GM19328 (cell line): ENCODE results near the gene ABCB6.
A peak's percentile ranks its signal among the peaks of the same experiment; 100 is the strongest.

Source experiments
- ATAC-seq: cut with Tn5 transposase; IDR thresholded peaks from one replicate; pipeline ENCODE4 v1.9.1; 2021; ENCODE audit warnings: mild to moderate bottlenecking, moderate library complexity; ENCODE audit not compliant: unreplicated experiment

ABCB6 gene

DNA sequence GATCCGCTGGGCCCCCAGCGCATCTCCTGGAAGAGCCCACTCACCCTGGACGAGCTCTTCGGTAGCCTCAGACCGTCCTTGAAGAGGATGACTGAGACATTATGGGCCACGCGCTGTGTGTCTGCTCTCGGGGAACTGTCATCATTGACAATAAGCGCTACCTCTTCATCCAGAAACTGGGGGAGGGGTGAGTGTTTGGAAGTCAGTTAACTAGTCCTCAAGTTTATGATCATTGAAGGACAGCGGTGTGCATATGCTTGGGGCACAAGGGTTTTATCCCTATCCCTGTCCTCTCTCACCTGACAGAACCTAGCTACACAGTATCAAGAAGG lies 27.1 kb upstream of the ABCB6 start:
- peak; percentile 1 for ATAC-seq

GRCh38 chr2:219245148-219245898 lies 26.6 kb upstream of the ABCB6 start, which contains the start of the genes GLB1L and STK16:
Gene GLB1L, minus strand, starts transcription at chr2:219245444. Its CDS starts 1,871 bp downstream, at chr2:219243573.
Gene STK16, plus strand, starts transcription at chr2:219245479. Its CDS starts 521 bp downstream, at chr2:219246000.
- ATAC-seq: peak; percentile 76

- no peak for ATAC-seq
These were observed 26.0 kb upstream of the ABCB6 start for GRCh38 chr2:219244789-219245147.

- no peak for ATAC-seq
These were observed 24.6 kb upstream of the ABCB6 start for GRCh38 chr2:219243291-219243761.

DNA sequence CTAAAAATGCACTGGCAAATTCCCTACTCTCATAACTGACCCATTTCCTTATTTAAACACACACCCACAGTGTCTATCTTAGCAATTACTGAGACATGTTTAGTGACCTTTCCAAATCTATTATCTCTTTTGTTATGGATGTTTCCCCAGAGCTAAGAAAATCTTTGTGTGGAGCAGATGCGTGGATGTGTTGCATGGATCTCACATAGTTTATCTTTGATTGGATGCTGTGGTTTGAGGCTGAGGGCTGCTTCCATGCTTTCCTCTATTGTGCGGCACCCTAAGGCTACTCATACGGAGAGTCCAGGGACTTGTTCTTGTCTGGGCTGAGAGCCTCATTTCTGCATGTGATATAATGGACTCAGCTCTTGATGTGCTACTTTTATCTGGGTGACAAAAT lies 15.6 kb upstream of the ABCB6 start:
- no peak for ATAC-seq

- no peak for ATAC-seq
These were observed 11.3 kb upstream of the ABCB6 start for GRCh38 chr2:219230059-219230540.

DNA sequence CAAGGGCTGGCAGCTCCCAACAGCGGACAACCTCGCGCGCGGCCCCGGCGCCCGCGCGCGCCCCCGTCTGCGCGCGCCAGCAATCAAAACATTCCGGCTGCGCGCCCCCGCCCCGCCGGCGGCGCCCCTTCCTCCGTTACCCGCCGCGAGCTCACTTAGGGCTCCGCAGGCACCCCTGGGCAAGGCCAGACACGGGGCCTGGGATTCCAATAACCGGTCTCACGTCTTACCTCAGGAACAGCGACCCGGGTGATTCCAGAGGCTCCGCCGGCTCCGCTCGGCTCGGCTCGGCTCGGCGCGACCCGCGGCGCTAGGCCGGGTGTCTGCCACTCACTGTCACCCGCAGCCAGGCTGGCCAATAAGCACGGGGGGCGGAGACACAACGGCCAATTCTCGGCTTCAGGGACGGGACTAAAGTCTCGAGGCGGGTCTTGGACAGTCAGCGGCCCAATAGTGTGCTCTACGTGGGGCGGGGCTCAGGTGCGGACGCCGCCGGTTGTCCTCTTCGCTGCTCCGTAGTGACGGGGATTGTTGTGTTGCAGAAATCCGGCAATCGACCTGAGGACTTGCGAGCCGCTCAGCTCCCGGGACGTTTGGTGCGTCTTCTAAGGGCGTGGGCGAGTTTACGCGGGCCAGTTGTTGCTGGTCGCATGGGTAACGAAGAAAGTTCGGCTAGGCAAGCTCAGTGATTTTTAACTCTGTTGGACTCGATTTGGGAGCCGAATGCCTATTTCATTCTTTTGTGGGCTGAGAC lies 10.7 kb upstream of the ABCB6 start, which contains the start of the genes ANKZF1 and ATG9A:
Gene ANKZF1 (plus strand): TSS at position 502 of the 754 bp plus-strand sequence. CDS start 452 bp downstream, outside the sequence.
Gene ATG9A (minus strand): TSS at position 332 of the 754 bp plus-strand sequence. CDS start 1,612 bp downstream, outside the sequence.
- peak; percentile 98 for ATAC-seq

DNA sequence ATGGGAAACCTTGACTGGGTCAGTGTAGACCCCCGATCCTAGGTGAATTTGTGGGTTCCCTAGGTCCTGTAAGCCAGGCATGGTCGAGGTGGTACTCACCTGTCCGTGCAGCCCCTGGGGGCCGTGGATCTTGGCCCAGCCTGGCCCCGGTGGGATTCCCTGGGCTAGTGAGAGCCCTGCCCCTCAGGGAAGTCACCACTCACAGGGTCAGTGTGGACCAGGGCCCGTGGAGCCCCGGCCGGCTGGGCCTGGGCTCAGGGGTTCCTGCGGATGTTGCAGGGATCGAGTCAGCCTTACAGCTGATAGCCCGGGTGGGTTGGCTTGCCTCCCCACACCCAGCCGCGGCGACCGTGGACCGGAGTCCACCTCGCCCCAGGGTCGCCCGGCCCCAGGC lies 10.2 kb upstream of the ABCB6 start:
- ATAC-seq: peak; percentile 6

DNA sequence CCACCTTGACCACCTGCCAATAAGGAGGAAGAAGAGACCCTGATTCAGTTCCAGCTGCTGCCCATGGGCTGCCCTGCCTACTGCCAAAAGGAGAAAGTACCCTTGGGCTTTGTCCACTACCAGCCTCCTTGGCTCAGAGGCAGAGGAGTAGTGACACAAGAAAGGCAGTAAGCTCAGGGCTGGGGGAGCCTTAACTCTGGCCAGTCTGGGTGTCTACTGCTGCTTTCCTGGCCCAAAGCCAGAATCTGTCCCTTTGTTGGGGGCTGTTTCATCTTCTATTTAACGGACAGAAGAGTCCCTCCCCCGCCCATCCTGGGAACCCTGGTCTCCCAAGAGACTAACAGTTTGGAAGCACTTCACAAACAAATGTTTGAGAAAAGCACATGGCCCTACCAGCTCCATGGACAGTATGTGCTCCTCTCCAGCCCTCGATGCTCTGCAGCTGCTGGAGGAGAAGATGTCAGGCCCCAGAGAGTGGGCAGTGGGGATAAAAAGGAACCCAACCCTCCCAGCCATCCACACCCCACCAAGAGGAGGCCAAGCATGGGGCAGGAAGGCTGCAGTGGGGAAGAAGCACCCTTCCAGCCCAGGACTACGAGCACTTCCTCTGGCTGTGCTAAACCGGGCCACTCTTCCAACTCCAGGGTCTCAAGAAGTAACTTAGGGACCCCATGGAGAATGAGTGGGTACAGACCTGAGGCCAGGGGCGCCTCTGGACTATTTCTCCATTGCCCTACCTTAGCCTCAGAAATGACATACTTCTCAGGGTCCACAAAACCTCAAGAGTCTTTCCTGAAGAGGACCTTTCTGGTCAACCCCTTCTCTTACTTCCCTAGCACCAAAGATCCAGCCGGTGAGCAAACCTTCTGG lies 9.5 kb upstream of the ABCB6 start:
- no peak for ATAC-seq

DNA sequence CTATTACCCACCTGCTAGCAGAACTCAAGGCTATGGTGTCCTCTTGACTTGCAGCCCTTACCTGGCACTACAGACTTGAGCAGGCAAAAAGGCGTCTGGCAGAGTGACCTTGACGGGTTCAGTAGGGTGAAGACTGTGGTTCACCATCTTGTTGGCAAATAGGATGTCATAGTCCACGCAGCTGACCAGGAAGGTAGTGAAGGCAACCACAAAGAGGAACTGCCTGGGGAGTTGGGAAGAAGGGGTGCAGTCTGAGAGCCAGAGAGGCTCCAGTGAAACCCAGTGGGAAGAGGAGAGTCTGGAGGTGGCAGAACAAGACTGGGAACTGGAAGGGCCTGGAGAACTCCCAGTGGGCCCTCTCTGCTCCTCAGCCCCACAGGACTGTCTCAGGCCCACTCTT lies 6.6 kb upstream of the ABCB6 start:
- ATAC-seq: no peak

DNA sequence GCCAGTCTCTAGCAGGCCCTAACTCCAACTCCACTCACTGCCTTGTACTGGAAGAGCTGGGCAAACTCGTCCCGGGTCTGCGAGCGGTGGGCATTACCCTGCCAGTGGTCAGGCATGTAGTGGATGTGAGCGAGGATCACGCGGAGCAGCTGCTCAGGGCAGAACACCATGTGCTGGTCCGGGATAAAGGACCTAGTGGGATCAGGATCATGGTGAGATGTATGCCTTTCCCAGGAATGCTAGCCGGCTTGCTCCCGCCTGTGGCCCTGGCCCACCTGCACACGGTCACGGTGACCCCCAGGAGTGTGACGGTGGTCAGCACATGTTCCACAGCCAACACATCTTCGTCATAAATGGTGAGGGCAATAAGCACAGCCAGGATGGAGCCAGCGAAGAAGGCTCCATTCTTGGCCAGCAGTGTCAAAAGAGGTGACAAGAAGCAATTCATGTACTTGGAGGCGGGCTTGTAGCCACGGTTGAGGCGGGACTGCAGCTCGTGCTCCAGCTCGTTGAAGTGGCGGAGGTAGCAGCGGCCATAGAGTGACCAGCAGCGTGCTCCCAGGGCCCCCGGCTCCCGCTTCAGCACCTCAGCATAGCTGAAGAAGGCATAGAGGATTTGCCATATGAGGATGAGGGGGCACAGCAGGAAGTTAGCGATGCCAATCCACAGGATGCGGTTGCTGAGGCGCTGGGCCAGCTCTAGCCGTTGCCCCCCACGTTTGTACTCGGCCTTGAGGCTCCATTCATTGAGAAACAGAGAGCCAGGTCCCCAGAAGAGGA lies 5.3 kb upstream of the ABCB6 start:
- no peak for ATAC-seq

GRCh38 chr2:219221957-219222518 lies 3.3 kb upstream of the ABCB6 start:
- no peak for ATAC-seq

- no peak for ATAC-seq
These were observed 2.1 kb upstream of the ABCB6 start for GRCh38 chr2:219220652-219221402.

- ATAC-seq: no peak
These were observed 1.2 kb upstream of the ABCB6 start for GRCh38 chr2:219219784-219220532.

DNA sequence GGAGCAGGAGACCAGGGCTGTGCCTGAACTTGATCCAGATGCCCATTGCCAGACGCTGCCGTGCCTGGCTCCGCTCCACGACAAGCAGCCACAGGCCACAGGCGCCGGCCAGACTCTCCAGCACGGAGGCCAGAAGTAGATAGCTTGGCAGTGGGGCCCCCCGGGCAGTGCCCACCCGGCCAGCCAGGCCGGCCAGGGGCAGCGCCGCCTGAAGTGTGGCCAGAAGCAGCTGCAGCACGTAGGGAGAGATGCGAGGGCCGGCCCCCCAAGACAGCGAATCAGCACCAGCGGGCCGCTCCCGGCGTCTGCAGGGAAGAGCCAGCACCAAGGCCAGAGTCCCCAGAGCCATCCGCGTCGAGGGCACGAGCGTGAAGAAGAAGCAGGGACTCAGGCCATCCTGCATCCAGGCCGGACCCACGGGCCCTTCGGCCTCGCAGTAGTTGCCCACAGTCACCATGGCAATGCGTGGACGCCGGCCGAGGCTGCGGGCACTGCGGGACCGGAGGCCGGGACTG lies 484 bp downstream of the ABCB6 start:
- ATAC-seq: peak; percentile 28

DNA sequence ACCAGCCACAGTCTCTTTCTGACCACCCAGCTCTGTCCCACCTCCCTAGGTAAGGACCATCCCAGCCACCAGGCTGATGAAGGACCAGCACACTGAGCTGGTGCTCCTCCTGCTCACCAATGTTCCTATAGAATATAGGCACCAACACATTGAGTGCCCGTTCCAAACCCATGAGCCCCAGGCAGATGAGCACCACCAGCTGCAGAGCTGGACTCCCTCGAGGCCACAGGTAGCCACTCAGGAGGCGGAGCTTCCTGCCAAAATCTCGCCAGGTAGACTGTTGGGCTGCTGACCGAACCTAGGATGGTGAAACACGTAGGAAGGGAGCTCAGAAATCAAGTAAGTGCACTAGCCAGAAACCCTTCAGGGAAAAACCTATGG lies 2.2 kb downstream of the ABCB6 start:
- ATAC-seq: no peak

- ATAC-seq: no peak
These were observed 2.8 kb downstream of the ABCB6 start for GRCh38 chr2:219215871-219216534.

DNA sequence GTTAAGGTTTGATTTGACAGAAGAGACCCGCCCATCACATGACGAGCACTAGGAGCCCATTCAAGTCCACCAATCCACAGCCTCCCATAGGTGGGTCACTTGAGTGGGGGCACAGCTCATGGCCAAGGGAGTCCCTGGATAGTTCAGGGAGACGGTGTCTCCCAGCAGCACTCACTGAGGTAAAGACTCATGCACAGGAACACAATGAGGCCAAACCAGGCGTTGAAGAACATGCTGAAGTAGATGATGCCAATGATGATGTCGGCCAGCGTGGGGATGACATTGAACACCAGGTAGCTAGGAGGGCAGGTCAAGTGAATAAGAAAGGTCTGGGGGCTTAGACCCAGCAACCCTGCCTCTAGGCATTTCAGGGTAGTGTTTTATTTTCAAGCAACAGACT lies 4.0 kb downstream of the ABCB6 start:
- ATAC-seq: no peak
